Thymus (tissue), 11 donors: Measurements from ENCODE around the gene CAST. TPM values are rescaled to one million over a fixed set of nuclear protein-coding genes. Genes with fewer than 3 reads are reported as not detected.

Source experiments
- DNase-seq, 9 donors: peaks; one replicate each; pipeline ENCODE4 v3.0.0-alpha.2; 2013; ENCODE audit warnings: low spot score in 9 of 9, low read depth in 6 of 9, missing footprints in 1 of 9
- H3K27ac ChIP-seq, 2 donors: one replicate each; pipeline ENCODE4 v1.5.1; 2013; ENCODE audit warnings: control low read depth in 1 of 2, low read depth in 1 of 2, low read length in 1 of 2, mild to moderate bottlenecking in 1 of 2, moderate library complexity in 1 of 2
- H3K27me3 ChIP-seq, 2 donors: one replicate each; pipeline ENCODE4 v1.5.1; 2013; ENCODE audit warnings: low read length in 1 of 2; ENCODE audit not compliant: control insufficient read depth in 2 of 2, insufficient read depth in 1 of 2
- H3K36me3 ChIP-seq, 2 donors: one replicate each; pipeline ENCODE4 v1.5.1; 2013; ENCODE audit warnings: low read length in 1 of 2, mild to moderate bottlenecking in 1 of 2, moderate library complexity in 1 of 2; ENCODE audit not compliant: control insufficient read depth in 2 of 2, insufficient read depth in 2 of 2
- H3K4me1 ChIP-seq, 2 donors: one replicate each; pipeline ENCODE4 v1.5.1; 2013; ENCODE audit warnings: low read length in 2 of 2; ENCODE audit not compliant: control insufficient read depth in 2 of 2, insufficient read depth in 2 of 2
- H3K4me3 ChIP-seq, 2 donors: one replicate each; pipeline ENCODE4 v1.5.1; 2013; ENCODE audit warnings: low read length in 2 of 2, control low read depth in 1 of 2, mild to moderate bottlenecking in 1 of 2
- H3K9me3 ChIP-seq, 2 donors: one replicate each; pipeline ENCODE4 v1.5.1; 2013; ENCODE audit warnings: low read length in 1 of 2, mild to moderate bottlenecking in 1 of 2; ENCODE audit not compliant: control insufficient read depth in 2 of 2, insufficient read depth in 1 of 2
- WGBS: extraction: QIAGEN DNeasy Blood & Tissue Kit; methylation state at CpG from one replicate; pipeline ENCODE4 v1.1.7; 2013; 5-methylcytosine and 5-hydroxymethylcytosine counted together
- polyA plus RNA-seq: library from polyadenylated mRNA; stranded (reverse); fragments of 200-250 nt; gene quantifications from one replicate; pipeline ENCODE4 v1.2.3, GENCODE V29; 2013
- total RNA-seq: library from RNA; stranded (reverse); fragments of 120-200 nt; gene quantifications from one replicate; pipeline ENCODE4 v1.2.4, GENCODE V29; 2013
- donor health status: healthy.

CAST gene
- total and polyA plus RNA-seq, 2 donors, result 31.4 to 74.6 TPM

DNA sequence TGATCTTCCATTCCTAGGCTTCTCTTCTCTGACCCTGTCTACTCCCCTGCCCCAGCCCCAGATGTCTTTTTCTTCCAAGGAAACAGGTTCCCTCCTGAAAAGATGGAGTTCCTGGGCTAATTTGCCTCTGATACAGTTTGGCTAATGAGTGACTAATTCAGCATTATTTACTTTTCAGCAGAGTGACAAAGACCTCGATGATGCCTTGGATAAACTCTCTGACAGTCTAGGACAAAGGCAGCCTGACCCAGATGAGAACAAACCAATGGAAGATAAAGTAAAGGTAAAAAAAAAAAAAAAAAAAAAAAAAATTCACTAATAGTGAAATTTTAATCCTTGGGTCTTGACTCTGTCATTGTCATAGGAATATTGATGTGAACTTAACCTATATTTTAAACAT is 102.9 kb downstream of the CAST start:
- DNase-seq, result no peak
- H3K9me3 ChIP-seq, result no peaks in the 10 kb centered on the region
- no peaks in the 10 kb centered on the region for H3K27me3 ChIP-seq
- H3K36me3 ChIP-seq, result peaks cover 39 to 58% of the 10 kb centered on the region in 2 donors
- WGBS, result 95% methylated on average over 1 of the region's 1 CpG
- H3K4me3 ChIP-seq, result no peak overlapping the region
- H3K27ac ChIP-seq, result no peak overlapping the region
- H3K4me1 ChIP-seq, result no peaks in the 10 kb centered on the region

DNA sequence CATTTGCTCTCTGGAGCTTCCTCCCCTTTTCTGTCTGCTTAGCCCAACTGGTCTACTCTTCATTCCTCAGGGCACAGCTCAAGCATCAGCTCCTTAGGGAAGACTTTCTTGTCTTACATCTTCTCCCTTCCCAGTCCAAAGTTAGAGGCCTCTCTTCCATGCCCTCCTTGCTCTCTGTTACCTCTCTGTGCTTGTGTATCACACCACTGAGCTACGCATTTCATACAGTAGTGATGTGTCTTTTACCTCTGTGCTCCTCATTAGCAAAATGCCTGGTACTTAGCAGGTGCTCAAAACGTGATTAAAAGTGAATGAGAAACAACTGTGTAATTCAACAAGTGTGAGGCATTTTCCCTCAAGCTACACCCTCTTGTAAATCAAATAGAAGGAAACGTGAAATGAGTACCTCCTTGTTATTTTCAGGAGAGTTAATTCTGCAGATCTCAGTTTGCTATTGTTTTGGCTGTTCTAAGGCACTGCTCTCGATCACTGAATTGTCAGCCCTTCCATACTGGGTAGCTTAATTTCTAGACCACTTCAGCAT is 106.6 kb downstream of the CAST start:
- no peaks in the 10 kb centered on the region for H3K9me3 ChIP-seq
- no peak for DNase-seq
- WGBS, result 96% methylated on average over 4 of the region's 4 CpGs
- peaks cover 40 to 74% of the 10 kb centered on the region in 2 donors for H3K36me3 ChIP-seq
- no peaks in the 10 kb centered on the region for H3K27me3 ChIP-seq
- H3K4me3 ChIP-seq, result no peak overlapping the region
- H3K27ac ChIP-seq, result no peak overlapping the region
- no peaks in the 10 kb centered on the region for H3K4me1 ChIP-seq

DNA sequence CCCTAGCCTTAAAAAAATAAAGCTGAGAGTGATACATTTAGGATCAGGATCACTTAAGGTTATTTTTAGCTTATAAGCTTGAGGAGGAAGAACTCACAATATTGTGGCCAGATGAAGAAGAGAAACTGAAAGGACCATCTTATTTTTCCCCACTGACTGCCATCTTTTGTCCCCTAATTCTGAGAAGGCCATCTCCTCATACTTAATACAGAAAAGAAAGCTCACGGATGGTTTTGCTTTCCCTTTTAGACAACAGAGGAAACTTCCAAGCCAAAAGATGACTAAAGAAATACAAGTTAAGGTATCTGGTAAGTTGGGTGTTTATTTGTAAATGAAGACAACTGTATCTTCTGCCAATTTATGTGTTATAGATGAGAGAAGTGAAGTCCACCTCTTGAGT is 109.2 kb downstream of the CAST start:
- 96% methylated on average over 1 of the region's 1 CpG for WGBS
- H3K9me3 ChIP-seq, result no peaks in the 10 kb centered on the region
- H3K4me1 ChIP-seq, result no peaks in the 10 kb centered on the region
- H3K27me3 ChIP-seq, result no peaks in the 10 kb centered on the region
- no peak overlapping the region for H3K27ac ChIP-seq
- no peak overlapping the region for H3K4me3 ChIP-seq
- peaks cover 38 to 82% of the 10 kb centered on the region in 2 donors for H3K36me3 ChIP-seq
- peak in 1 of 9 donors; percentile 9 for DNase-seq

DNA sequence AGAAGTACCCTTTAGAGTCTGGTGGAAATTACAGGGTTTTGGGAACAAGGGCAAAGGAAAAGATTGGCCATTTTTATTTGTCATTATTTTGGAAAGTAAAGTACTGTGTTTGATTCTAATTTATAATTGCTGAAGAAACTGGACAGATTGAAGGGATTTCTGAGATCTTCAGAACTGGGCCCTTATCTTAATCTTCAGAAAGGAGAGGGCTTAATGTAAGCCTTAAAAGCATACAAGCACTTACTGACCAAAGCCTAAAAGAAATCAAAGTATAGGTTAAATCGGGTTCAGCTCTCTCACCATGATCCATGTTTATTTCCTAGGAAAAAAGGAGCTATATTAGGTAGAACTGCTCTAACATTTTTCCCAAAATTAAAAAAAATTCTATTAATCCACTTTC is 109.9 kb downstream of the CAST start:
- Histone ChIP-seq H3K27ac (no peak overlapping the region), H3K27me3 (no peaks in the 10 kb centered on the region), H3K4me3 (no peak overlapping the region), H3K4me1 (no peaks in the 10 kb centered on the region), H3K36me3 (peaks cover 34 to 84% of the 10 kb centered on the region in 2 donors), H3K9me3 (no peaks in the 10 kb centered on the region)
- no peak for DNase-seq
- WGBS, result 97% methylated on average over 1 of the region's 1 CpG

DNA sequence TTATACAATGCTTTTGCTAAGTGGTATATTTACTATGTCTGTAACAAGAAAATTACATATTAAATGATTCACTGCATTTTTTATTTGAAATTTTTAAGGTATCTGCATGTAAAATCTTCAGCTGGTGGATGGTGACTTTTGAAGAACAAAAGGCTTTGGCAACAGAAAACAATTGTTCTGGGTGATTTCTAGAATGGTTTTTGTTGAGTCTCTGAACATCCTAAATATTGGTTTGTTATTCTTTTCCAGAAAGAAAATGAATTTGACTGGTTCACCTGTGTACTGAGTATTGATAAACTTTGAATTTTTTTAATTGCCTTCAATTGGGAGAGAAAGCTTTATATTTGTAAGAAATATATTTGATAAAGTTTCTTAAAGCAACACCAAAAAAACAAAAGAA is 110.4 kb downstream of the CAST start:
- H3K9me3 ChIP-seq, result no peaks in the 10 kb centered on the region
- H3K27me3 ChIP-seq, result no peaks in the 10 kb centered on the region
- no peak overlapping the region for H3K27ac ChIP-seq
- H3K4me1 ChIP-seq, result no peaks in the 10 kb centered on the region
- DNase-seq, result no peak
- H3K4me3 ChIP-seq, result no peak overlapping the region
- peaks cover 36 to 85% of the 10 kb centered on the region in 2 donors for H3K36me3 ChIP-seq

DNA sequence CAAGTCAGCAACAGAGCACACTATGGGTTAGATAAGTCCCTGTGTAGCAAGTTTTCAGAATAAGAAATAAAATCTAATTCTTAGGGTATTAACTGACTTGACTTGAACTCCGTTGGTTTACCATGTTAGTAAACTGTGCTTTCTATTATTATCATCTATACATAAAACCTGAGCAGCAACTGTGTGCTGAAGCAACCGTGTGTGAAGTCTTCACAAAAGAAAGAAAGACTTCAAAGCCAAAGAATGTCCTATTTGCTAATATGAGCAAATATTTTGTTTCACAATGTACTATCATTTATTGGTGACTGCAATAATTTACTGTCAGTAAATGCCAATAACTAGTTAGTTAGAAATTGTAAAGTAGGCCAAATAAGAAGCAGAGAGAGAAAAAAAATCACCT is 112.9 kb downstream of the CAST start:
- no peaks in the 10 kb centered on the region for H3K4me1 ChIP-seq
- no peak overlapping the region for H3K4me3 ChIP-seq
- no peaks in the 10 kb centered on the region for H3K9me3 ChIP-seq
- H3K27ac ChIP-seq, result no peak overlapping the region
- DNase-seq, result no peak
- WGBS, result 93% methylated on average over 2 of the region's 2 CpGs
- H3K27me3 ChIP-seq, result no peaks in the 10 kb centered on the region
- peaks cover 38 to 87% of the 10 kb centered on the region in 2 donors for H3K36me3 ChIP-seq

DNA sequence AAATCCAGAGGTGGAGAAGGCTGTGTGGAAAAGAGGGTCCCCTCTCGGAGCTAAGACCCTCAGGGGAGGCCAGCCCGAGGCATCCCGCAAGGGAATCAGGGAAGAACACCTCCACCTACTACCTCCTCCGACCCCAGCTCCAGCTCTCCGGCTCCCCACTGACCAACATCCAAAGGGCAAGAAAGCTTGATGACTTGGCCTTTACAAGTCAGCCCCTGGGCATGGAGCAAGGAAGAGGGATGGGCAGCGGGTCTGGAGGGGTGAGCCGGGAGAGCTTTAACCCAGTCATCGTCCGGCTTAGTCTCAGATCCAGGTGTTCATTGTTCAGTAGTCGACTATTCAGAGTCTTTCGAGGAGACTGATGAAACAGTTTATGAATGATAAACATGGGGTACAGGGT is 113.5 kb downstream of the CAST start:
- DNase-seq, result no peak
- H3K27ac ChIP-seq, result no peak overlapping the region
- WGBS, result 98% methylated on average over 11 of the region's 11 CpGs
- H3K4me3 ChIP-seq, result no peak overlapping the region
- no peaks in the 10 kb centered on the region for H3K27me3 ChIP-seq
- peaks cover 41 to 89% of the 10 kb centered on the region in 2 donors for H3K36me3 ChIP-seq
- no peaks in the 10 kb centered on the region for H3K9me3 ChIP-seq
- no peaks in the 10 kb centered on the region for H3K4me1 ChIP-seq

DNA sequence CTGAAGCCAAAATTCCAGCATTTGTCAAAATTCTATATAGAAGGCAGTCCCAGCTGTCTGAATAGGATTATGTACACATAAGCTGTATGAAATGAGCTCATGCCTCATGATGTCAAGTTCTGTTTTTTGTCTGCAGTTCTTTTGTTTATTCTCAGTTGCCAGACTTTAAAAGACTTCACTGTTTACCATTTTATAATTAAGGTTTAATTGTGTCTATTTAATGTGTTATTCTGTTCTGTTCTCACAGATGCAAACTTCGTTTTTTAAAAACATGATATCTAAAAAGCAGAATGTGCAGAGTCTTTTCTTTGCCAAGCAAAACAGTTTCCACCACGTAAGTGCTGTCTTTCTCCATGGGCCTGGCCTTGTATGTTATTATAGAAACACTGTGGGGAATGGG is 114.4 kb downstream of the CAST start:
- H3K27ac ChIP-seq, result no peak overlapping the region

DNA sequence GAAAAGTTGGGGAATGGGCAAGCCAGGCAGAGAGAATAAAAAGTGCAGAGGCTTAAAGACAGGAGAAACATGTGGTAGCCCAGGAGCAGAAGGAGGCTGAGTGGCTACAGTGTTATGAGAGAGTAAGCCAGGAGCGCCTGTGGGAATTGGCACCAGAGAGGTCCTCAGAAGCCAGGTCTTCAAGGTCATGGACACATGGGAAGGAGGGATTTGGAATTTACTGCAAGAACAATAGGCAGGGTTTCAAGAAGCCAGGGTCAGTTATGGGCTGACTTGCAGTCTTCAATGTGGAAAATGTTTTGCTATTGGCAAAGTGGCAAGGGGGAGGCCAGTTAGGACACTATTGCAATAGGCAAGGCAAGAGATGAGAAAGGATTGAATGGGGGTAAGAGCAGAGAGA is 116.2 kb downstream of the CAST start:
- DNase-seq, result no peak
- H3K27me3 ChIP-seq, result no peaks in the 10 kb centered on the region
- 97% methylated on average over 1 of the region's 1 CpG for WGBS
- no peaks in the 10 kb centered on the region for H3K9me3 ChIP-seq
- no peak overlapping the region for H3K27ac ChIP-seq
- H3K4me3 ChIP-seq, result no peak overlapping the region
- no peaks in the 10 kb centered on the region for H3K4me1 ChIP-seq
- H3K36me3 ChIP-seq, result peaks cover 55 to 96% of the 10 kb centered on the region in 2 donors

More for the DNA sequence above, 114.4 kb downstream of the CAST start:
- H3K4me1 ChIP-seq, result no peaks in the 10 kb centered on the region
- no peak for DNase-seq
- 93% methylated on average over 2 of the region's 2 CpGs for WGBS
- H3K4me3 ChIP-seq, result no peak overlapping the region
- H3K36me3 ChIP-seq, result peaks cover 47 to 94% of the 10 kb centered on the region in 2 donors
- H3K9me3 ChIP-seq, result no peaks in the 10 kb centered on the region
- no peaks in the 10 kb centered on the region for H3K27me3 ChIP-seq

DNA sequence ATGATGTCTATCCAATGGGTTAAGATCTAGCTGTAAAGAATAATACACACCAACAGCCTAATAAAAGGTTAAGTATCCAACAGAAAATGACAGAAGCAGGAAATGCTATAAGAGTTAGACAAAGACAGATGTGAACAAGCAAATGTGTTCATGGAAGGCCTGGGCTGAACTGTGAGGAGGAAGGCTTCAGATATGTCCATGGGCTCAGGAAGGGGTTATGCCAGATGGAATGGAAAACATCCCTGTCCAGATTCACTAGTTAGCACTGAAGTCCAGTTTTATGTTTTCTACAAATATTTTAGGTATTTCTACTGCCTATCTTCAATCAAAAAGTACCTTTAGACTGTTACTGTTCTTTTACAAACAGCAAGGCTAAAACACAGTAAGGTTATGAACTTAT is 118.5 kb downstream of the CAST start:
- Histone ChIP-seq H3K4me1 (no peaks in the 10 kb centered on the region), H3K36me3 (peaks cover 59 to 95% of the 10 kb centered on the region in 2 donors), H3K4me3 (no peak overlapping the region), H3K27me3 (no peaks in the 10 kb centered on the region), H3K27ac (no peak overlapping the region), H3K9me3 (no peaks in the 10 kb centered on the region)
- no peak for DNase-seq
